ENCODE measurements around the gene EDN1. TPM values are rescaled to one million over a fixed set of nuclear protein-coding genes. Genes with fewer than 3 reads are reported as not detected.
A peak's percentile ranks its signal among the peaks of the same experiment; 100 is the strongest.
"Not testable (repeated sequence)": the region's sequence is repeated elsewhere in the genome, so short reads cannot be mapped to it uniquely, and the experiment has no call there.

The EDN1 gene
- total RNA-seq, 1 donor from 2014 or later = 0.29 TPM

- DNase-seq (ENCODE audit: low read depth) = no peak
Measured at GRCh38 chr6:12293931-12294807, 4.0 kb downstream of the EDN1 start.

DNA sequence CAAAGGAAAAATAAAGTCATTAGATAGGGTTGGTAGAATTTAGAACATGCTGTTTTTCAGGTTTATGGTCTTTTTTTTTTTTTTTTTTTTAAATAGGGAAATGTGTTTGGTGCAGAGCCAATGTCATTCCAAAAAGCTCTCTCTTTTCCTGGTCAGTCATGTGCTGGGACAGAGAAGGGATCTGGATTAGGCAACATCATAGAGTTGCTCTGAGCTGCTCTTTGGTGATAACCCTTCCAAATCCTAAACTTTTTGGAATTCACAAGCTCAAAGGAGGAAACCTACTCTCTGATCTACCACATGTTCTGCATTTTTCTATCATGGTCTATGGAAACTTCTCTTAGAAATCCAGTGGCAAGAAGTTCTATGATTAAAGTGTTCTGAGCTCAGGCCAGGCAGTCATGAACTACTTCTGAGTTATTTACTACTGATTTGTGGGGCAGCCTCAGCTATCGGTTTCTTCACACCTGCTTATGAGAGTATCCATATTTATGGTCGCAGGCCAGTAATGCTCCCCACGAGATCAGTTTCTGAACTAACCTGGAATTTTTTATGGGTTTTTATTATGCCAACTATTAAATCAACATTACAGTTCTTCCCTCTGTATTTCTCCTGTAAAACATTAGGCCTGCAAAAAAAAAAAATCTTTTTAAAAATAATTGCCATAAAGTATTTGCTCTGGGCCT lies 4.8 kb downstream of the EDN1 start:
- DNase-seq (ENCODE audit: low read depth) = no peak

- DNase-seq (ENCODE audit: low read depth) = no peak
Measured at GRCh38 chr6:12295558-12296254, 5.5 kb downstream of the EDN1 start.

- DNase-seq (ENCODE audit: low read depth) = peak; percentile 63
Measured at GRCh38 chr6:12296255-12296573, 6.1 kb downstream of the EDN1 start.

GRCh38 chr6:12296604-12297003 lies 6.4 kb downstream of the EDN1 start:
- no peak for DNase-seq (ENCODE audit: low read depth)

DNA sequence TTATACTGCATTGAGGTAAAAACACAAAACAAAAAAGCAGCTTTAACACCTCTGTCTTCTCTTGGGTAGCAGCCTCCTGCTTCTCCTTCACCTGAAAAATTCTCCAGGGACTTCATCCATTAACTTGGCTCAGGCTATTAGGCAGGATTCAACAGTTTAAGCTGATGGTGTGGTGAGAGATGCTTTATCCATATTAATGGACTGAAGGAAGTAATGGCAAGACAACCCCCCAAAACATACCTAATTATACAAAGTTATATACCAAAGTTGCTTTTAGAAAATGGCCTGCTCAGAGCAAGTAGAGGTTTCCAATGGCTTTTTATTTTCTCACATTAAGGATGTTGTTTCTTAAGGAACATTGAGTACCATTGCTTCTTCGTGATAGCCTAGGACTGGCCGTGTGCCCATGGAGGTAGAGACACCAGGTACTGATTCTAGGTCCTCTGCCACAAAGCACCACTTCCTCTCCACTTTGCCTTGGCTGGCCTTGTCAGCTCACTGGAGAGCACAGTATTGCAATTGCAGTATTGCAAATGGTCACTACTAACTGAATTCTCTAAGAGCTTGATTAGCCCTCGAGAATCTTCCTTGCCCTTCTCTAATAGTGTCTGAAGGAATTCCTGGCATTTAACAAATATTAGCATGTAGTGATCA lies 7.3 kb downstream of the EDN1 start:
- no peak for DNase-seq (ENCODE audit: low read depth)

- no peak for DNase-seq (ENCODE audit: low read depth)
Measured at GRCh38 chr6:12298017-12298978, 8.1 kb downstream of the EDN1 start.

DNA sequence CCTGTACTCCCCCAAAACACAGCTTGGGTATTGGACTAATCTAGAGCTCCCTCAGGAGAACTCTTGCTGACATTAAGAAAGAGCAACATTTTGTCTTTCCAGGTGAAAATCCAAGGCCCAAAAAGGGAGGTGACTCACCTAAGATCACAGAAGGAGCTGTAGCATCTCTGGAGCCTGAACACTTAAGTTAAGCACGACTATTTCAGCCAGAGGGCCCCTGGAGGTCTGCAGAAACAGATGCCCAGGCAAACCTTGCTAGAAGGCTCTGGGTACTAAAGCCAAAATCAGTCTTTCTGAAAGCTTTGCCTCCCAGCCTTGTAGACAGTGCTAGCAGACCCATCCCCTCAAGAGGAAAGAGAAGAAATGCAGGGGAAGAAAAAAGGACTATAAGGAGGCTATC lies 8.8 kb downstream of the EDN1 start:
- no peak for DNase-seq (ENCODE audit: low read depth)

- DNase-seq (ENCODE audit: low read depth) = no peak
Measured at GRCh38 chr6:12301018-12301417, 10.9 kb downstream of the EDN1 start.

DNA sequence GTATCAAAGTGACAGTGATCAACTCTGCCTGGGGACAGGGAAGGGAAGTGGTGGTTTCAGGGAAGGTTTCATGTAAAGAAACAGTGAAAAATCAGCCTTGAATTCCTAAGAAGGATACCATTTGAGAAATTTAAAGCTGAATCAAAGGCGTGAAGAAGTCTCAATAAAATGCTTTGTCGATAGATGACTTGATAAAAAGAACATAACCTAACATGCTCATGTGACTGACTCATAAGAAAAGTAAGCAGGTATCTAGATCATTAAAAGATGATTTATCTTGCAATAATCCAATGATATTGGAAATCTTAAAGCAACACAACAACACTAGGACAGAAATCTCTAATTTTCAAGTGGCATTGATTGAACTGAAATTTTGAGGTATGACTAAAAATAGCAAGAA lies 14.3 kb downstream of the EDN1 start:
- no peak for DNase-seq (ENCODE audit: low read depth)

- no peak for DNase-seq (ENCODE audit: low read depth)
Measured at GRCh38 chr6:12309070-12309469, 18.9 kb downstream of the EDN1 start.

DNA sequence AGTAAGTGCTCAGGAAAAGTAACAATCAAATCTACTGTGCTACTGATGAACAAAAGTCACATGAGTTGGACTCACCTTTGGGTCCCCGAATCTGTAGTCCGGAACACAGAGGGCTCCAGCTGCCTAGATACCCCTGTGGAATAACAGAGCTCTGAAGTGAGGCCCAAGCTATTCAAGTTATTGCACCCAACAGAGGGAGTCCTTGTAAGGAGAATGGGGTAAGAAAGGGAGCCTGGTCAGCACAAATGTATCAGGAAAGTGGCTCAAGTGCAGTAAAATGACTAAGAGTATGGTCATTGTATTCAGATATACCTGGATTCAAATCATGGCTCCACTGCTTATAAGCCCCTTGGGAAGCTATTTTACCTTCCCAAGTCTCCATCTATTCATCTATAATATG lies 20.9 kb downstream of the EDN1 start:
- DNase-seq (ENCODE audit: low read depth) = no peak

- DNase-seq (ENCODE audit: low read depth) = no peak
Measured at GRCh38 chr6:12312736-12313135, 22.6 kb downstream of the EDN1 start.

GRCh38 chr6:12313306-12313991 lies 23.3 kb downstream of the EDN1 start:
- DNase-seq (ENCODE audit: low read depth) = no peak

DNA sequence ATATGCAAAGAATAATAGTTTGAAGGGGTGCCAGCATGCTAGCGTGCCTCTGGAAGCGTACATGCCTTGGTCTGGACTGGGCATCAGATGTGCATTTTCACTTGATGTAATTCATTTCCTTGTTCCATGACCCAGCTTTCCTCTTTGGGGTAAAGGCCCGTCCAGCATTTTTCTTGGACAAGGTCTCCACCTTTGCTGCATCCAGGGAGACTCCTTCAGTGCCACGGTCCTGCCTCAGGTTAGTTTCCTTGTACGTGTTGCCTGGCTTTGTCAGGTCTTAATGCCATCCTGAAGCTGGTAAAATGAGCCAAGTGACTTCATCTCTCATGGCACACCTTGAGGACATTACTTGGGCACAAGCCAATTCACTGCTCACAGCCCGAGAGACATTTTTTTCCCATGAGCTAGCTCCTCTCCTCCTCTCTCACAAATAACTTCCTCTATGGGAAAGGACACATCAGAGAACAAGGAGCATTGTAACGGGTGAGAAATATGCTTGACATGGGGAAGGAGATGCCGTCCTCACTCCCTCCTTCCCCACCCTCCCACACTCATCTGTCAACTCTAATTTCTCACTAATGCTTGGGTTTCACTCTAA lies 23.9 kb downstream of the EDN1 start:
- DNase-seq (ENCODE audit: low read depth) = no peak

- DNase-seq (ENCODE audit: low read depth) = no peak
Measured at GRCh38 chr6:12314751-12315150, 24.6 kb downstream of the EDN1 start.

DNA sequence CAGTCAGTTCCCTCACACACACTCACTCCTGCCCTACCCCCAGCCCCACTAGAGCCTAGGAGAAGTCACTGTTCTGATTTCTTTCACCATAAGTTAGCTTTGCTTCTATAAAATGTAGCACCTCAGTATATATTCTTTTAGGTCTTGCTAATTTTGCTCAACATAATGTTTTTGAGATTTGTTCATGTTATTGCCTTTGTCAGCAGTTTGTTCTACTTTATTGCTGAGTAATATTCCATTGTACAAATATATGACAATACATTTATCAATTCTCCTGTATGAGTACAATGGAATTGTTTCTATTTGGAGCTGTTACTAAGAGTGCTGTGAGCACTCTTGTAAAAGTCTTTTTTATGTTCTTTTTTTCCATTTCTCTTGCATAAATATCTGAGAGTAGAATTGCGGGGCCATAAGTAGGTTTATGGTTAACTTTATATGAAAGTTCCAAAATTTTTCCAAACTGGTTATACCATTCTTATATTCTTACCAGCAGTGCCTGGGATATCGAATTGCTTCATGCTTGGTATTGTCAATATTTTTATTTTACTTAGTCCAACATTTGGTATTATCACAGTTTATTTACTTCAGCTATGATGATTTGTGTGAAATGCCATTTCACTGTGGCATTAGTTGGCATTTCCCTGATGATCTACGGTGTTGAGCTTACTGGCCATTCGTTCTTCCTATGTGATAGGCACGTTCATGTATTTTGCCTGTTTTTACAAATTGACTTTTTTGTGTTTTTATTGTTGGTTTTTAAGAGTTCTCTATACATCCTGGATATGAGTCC lies 25.3 kb downstream of the EDN1 start:
- no peak for DNase-seq (ENCODE audit: low read depth)

DNA sequence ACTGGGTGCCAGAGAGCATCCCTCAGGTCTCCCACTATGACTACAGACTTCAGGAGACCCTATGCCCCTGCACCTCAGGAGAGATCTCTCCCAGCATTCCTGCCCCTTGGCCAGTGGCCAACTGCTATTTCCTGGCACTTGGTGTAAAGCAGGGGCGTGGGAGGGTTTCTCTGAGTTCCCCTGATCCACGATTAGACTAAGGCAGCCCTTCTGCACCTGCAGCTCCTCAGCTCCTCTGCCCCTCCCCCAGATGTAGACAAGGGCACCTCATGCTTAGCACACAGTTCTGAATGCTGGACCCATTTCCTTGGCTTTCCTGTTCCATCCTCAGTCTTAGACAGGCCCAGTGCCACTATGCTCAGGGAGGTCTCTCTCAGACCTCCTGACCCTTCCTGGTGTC lies 28.6 kb downstream of the EDN1 start:
- DNase-seq (ENCODE audit: low read depth) = no peak

DNA sequence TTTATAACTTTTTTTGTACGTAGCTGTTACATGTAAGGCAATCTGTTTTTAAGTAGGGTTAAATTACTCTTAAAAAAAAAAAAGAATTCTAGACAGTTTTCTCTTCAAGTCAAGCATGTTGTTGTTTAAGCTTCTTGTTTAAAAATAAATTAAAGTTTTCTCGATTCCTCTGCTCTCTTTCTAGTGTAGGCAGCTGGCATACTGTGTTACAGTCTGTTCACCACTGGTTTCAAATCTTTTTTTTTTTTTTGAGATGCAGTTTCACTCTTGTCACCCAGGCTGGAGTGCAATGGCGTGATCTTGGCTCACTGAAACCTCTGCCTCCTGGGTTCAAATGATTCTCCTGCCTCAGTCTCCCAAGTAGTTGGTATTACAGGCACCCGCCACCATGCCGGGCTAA lies 29.9 kb downstream of the EDN1 start:
- not testable (repeated sequence) for DNase-seq (ENCODE audit: low read depth)
